Measurements from ENCODE around the gene PREP.

DNA sequence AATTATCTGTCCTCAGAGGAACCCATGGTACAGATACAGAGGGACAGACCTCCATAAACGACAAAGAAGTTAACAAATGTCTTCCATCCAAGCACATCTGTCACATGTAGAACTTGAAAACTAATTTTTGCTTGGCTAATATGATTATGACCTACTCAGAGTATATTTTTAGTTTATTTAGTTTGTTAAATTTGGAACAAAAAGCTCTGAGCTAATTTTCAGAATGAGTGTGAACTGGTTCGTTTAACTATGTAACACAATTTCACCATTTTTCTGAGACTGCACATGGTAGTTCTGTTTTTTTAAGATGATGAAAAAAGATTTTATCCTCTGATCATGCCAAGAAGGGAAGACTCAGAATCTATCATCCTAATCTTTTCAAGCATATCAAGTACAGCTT is 34.4 kb upstream of the PREP start:
- TF ChIP-seq SPI1 (IDR thresholded peaks at IDR 0.05; ENCODE audit: low read depth, low read length), result no peak
- TF ChIP-seq POLR2A (IDR thresholded peaks at IDR 0.05; ENCODE audit: low read depth, low read length), result no peak
- no peak for TF ChIP-seq POLR2AphosphoS5 (IDR thresholded peaks at IDR 0.05; ENCODE audit: low read depth, low read length)
- no peak for TF ChIP-seq PAX5 (IDR thresholded peaks at IDR 0.05; ENCODE audit: insufficient read depth, low read length, severe bottlenecking)
- TF ChIP-seq TAF1 (IDR thresholded peaks at IDR 0.05; ENCODE audit: low read depth, low read length), result no peak
